ENCODE data around the gene PPP1R36.
"Not testable (repeated sequence)": the region's sequence is repeated elsewhere in the genome, so short reads cannot be mapped to it uniquely, and the experiment has no call there.

DNA sequence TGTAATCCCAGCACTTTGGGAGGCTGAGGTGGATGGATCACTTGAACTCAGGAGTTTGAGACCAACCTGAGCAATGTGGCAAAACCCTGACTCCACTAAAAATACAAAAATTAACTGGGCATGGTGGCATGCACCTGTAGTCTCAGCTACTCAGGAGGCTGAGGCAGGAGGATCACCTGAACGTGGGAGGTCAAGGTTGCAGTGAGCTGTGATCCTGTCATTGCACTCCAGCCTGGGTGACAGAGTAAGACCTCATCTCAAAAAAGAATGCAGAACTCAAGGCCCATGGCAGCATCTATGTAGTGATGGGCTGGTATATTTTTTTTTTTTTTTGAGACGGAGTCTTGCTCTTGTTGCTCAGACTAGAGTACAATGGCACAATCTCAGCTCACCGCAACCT is 81.5 kb downstream of the PPP1R36 start:
- TF ChIP-seq, protein P1, sequence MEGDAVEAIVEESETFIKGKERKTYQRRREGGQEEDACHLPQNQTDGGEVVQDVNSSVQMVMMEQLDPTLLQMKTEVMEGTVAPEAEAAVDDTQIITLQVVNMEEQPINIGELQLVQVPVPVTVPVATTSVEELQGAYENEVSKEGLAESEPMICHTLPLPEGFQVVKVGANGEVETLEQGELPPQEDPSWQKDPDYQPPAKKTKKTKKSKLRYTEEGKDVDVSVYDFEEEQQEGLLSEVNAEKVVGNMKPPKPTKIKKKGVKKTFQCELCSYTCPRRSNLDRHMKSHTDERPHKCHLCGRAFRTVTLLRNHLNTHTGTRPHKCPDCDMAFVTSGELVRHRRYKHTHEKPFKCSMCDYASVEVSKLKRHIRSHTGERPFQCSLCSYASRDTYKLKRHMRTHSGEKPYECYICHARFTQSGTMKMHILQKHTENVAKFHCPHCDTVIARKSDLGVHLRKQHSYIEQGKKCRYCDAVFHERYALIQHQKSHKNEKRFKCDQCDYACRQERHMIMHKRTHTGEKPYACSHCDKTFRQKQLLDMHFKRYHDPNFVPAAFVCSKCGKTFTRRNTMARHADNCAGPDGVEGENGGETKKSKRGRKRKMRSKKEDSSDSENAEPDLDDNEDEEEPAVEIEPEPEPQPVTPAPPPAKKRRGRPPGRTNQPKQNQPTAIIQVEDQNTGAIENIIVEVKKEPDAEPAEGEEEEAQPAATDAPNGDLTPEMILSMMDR (conservative IDR thresholded peaks at IDR 0.05; ENCODE audit: low read depth, low read length), result not testable (repeated sequence)
- TF ChIP-seq EZH2 (IDR thresholded peaks at IDR 0.05; ENCODE audit: borderline replicate concordance, low read depth, low read length, poor library complexity, severe bottlenecking), result not testable (repeated sequence)

All from A673 (cell line).